Cardiac muscle cell (in vitro differentiated cells and primary cell): ENCODE measurements around the gene DRG2. TPM values are rescaled to one million over a fixed set of nuclear protein-coding genes. Genes with fewer than 3 reads are reported as not detected.

Source experiments
- DNase-seq, 2 donors: peaks; one replicate each; pipeline versions ENCODE4 v3.0.0 to v3.0.0-alpha.2; 2010 to 2017; ENCODE audit warnings: low read depth in 1 of 2, low spot score in 1 of 2
- H3K27ac ChIP-seq: fragments of 200-600 bp; sonication (generic); 2 replicates; pipeline ENCODE4 v1.5.1; 2016
- H3K27me3 ChIP-seq: fragments of 200-600 bp; sonication (generic); 2 replicates; pipeline ENCODE4 v1.6.0; 2016; ENCODE audit warnings: control low read depth
- H3K36me3 ChIP-seq: fragments of 200-600 bp; sonication (generic); 2 replicates; pipeline ENCODE4 v1.5.1; 2016; ENCODE audit warnings: control low read depth
- H3K4me1 ChIP-seq: fragments of 200-600 bp; sonication (generic); 2 replicates; pipeline ENCODE4 v1.8.1; 2017; ENCODE audit warnings: low read depth, mild to moderate bottlenecking, mixed run types
- H3K4me3 ChIP-seq: fragments of 200-600 bp; sonication (generic); 2 replicates; pipeline ENCODE4 v1.5.1; 2016; ENCODE audit warnings: mild to moderate bottlenecking
- H3K9me3 ChIP-seq: fragments of 200-600 bp; sonication (generic); 2 replicates; pipeline ENCODE4 v1.5.1; 2017; ENCODE audit warnings: low read depth, mild to moderate bottlenecking, control low read depth
- CTCF ChIP-seq: IDR thresholded peaks from 2 replicates; pipeline ENCODE4 v1.5.1; 2012; ENCODE audit warnings: low read depth, mild to moderate bottlenecking, low read length
- polyA plus RNA-seq: library from polyadenylated mRNA; unstranded; fragments of >200 nt; fragmentation: Nextera tagmentation; extraction: Ambion mirVana; gene quantifications from 2 replicates; pipeline ENCODE4 v1.2.1, GENCODE V29; 2016
- total RNA-seq: library from RNA; depleted of rRNA; stranded (reverse); fragments of >200 nt; gene quantifications from 2 replicates; pipeline ENCODE4 v1.2.3, GENCODE V29; 2016

DRG2 gene
- total and polyA plus RNA-seq, 2 experiments from 2014 or later, result 49.5 to 49.7 TPM

- no peaks in the 10 kb centered on the region for H3K4me1 ChIP-seq
- H3K36me3 ChIP-seq, result peaks cover 3% of the 10 kb centered on the region
- H3K27me3 ChIP-seq, result no peaks in the 10 kb centered on the region
- no peak overlapping the region for H3K27ac ChIP-seq
- TF ChIP-seq CTCF, result no peak
- H3K9me3 ChIP-seq, result no peaks in the 10 kb centered on the region
- no peak overlapping the region for H3K4me3 ChIP-seq
- DNase-seq, result no peak
Observed at GRCh38 chr17:18107971-18108370, 20.2 kb downstream of the DRG2 start.

- H3K27me3 ChIP-seq, result no peaks in the 10 kb centered on the region
- H3K9me3 ChIP-seq, result no peaks in the 10 kb centered on the region
- H3K27ac ChIP-seq, result no peak within 1 kb of the TSS
- H3K4me1 ChIP-seq, result no peaks in the 10 kb centered on the region
- H3K36me3 ChIP-seq, result peaks cover 3% of the 10 kb centered on the region
- H3K4me3 ChIP-seq, result no peak within 1 kb of the TSS
- TF ChIP-seq CTCF, result no peak
- DNase-seq, result no peak
Observed at GRCh38 chr17:18108401-18109312, 20.9 kb downstream of the DRG2 start, which contains the start of gene MYO15A. TSS of gene MYO15A (plus strand) at chr17:18108756. CDS start at chr17:18118801, 10,045 bp downstream.

DNA sequence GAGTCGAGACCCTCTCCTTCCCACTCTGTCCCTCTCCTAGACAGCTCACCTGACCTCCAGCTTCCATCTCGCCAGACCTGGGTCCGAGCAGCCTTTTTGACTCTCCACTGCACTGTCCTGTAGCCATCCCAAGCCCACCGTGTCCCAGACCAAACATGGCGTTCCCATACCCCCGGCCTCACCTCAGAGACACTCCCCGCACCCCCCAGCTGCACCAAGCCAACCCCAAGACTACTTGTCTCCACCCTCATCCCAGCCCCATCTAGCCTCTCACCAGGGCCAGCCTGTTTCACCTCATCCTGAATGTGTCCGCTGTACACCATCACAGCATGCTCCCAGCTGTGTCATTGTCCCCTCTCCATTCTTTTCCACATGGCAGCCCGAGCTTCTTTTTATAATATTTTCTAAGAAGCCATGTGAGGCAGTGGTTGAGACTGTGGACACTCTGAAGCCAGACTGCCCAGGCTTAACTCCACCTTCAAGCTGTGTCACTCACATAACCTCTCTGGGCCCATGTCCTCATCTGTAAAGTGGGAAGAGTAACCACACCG, 22.3 kb downstream of the DRG2 start:
- Histone ChIP-seq H3K4me1 (no peaks in the 10 kb centered on the region), H3K9me3 (no peaks in the 10 kb centered on the region), H3K27ac (no peak overlapping the region), H3K36me3 (peaks cover 3% of the 10 kb centered on the region), H3K4me3 (no peak overlapping the region), H3K27me3 (no peaks in the 10 kb centered on the region)
- DNase-seq, result no peak
- no peak for TF ChIP-seq CTCF

- DNase-seq, result no peak
- Histone ChIP-seq H3K4me1 (no peaks in the 10 kb centered on the region), H3K4me3 (no peak overlapping the region), H3K9me3 (no peaks in the 10 kb centered on the region), H3K36me3 (no peaks in the 10 kb centered on the region), H3K27ac (no peak overlapping the region), H3K27me3 (no peaks in the 10 kb centered on the region)
- TF ChIP-seq CTCF, result no peak
Observed at GRCh38 chr17:18110636-18111145, 22.9 kb downstream of the DRG2 start.

DNA sequence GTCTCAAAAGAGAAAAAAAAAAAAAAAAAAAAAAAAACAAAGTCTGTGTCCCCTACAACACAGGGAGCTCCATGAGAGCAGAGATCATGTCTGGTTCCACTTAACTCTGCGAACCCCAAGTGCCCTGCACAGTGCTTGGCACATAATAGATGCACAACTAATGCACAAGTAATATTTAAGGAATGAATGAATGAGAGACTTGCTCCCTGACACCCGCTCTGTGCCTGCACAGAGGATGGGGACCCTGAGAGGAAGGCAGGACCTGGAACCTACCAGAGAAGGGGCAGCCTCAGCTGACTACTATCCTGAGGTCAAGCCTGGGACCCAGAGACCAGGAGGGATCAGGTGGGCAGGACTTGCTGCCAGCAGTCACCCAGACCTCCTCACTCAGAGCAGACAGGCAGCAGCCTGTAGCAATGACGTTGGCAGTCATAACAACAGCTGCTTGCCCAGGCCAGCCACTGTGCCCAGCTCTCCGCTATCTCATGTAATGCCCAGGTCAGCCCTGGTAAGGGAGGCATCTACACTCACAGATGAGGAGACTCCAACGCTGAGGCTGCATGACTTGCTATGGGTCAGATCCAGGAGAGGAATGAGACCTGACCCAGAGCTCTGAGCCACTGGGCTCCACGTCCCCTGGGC, 23.7 kb downstream of the DRG2 start:
- no peak for DNase-seq
- H3K27ac ChIP-seq, result no peak overlapping the region
- no peaks in the 10 kb centered on the region for H3K4me1 ChIP-seq
- no peaks in the 10 kb centered on the region for H3K36me3 ChIP-seq
- H3K27me3 ChIP-seq, result no peaks in the 10 kb centered on the region
- no peaks in the 10 kb centered on the region for H3K9me3 ChIP-seq
- no peak overlapping the region for H3K4me3 ChIP-seq
- TF ChIP-seq CTCF, result no peak
